Endodermal cell (in vitro differentiated cells): ENCODE data around the gene LIMK1. TPM values are rescaled to one million over a fixed set of nuclear protein-coding genes. Genes with fewer than 3 reads are reported as not detected.

Experiments used
- DNase-seq: peaks from one replicate; pipeline ENCODE4 v3.0.0-alpha.2; 2017
- H3K27ac ChIP-seq: 2 replicates; pipeline ENCODE4 v1.5.1; 2013; ENCODE audit warnings: mild to moderate bottlenecking, low read depth, low read length, moderate library complexity
- H3K27me3 ChIP-seq: 2 replicates; pipeline ENCODE4 v1.6.1; 2013; ENCODE audit warnings: mild to moderate bottlenecking, low read length, moderate library complexity; ENCODE audit not compliant: insufficient read depth, control insufficient read depth, poor library complexity, severe bottlenecking
- H3K36me3 ChIP-seq: 2 replicates; pipeline ENCODE4 v1.7.0; 2013; ENCODE audit warnings: mild to moderate bottlenecking, low read length, moderate library complexity; ENCODE audit not compliant: control insufficient read depth, insufficient read depth
- H3K4me1 ChIP-seq: one replicate; pipeline ENCODE4 v1.7.0; 2013; ENCODE audit warnings: low read length; ENCODE audit not compliant: control insufficient read depth, insufficient read depth
- H3K4me3 ChIP-seq: 2 replicates; pipeline ENCODE4 v1.5.1; 2013; ENCODE audit warnings: mild to moderate bottlenecking, low read length, moderate library complexity
- H3K9ac ChIP-seq: 2 replicates; pipeline ENCODE4 v1.6.1; 2013; ENCODE audit warnings: mild to moderate bottlenecking, low read length, moderate library complexity; ENCODE audit not compliant: poor library complexity, severe bottlenecking; ENCODE audit errors: extremely low read depth
- H3K9me3 ChIP-seq: 2 replicates; pipeline ENCODE4 v1.6.1; 2013; ENCODE audit warnings: mild to moderate bottlenecking, low read length, moderate library complexity; ENCODE audit not compliant: control insufficient read depth
- H3K27ac Mint-ChIP-seq: 2 replicates; pipeline ENCODE4 v1.8.0; 2020; ENCODE audit warnings: mixed read lengths
- H3K27me3 Mint-ChIP-seq: 2 replicates; pipeline ENCODE4 v1.8.0; 2021; ENCODE audit warnings: mild to moderate bottlenecking, mixed read lengths; ENCODE audit not compliant: insufficient read depth
- H3K36me3 Mint-ChIP-seq: 2 replicates; pipeline ENCODE4 v1.8.0; 2020; ENCODE audit warnings: low read depth, mixed read lengths
- H3K4me1 Mint-ChIP-seq: 2 replicates; pipeline ENCODE4 v1.8.0; 2020; ENCODE audit warnings: mixed read lengths
- H3K4me3 Mint-ChIP-seq: 2 replicates; pipeline ENCODE4 v1.8.0; 2020; ENCODE audit warnings: mild to moderate bottlenecking, moderate library complexity, mixed read lengths
- H3K9me3 Mint-ChIP-seq: 2 replicates; pipeline ENCODE4 v1.8.0; 2020; ENCODE audit warnings: mild to moderate bottlenecking, mixed read lengths
- CTCF ChIP-seq: fragments of 200-600 bp; sonication (generic); conservative IDR thresholded peaks from 2 replicates; pipeline ENCODE4 v1.5.0; 2021; ENCODE audit warnings: antibody characterized with exemption, mild to moderate bottlenecking
- WGBS, 2 experiments: methylation state at CpG; one replicate each; pipeline versions ENCODE4 v1.1.5 to v1.1.7; 2013; ENCODE audit warnings: missing lambda C conversion rate in 2 of 2, mixed read lengths in 1 of 2; ENCODE audit not compliant: insufficient coverage in 1 of 2, insufficient read length in 1 of 2; 5-methylcytosine and 5-hydroxymethylcytosine counted together
- total RNA-seq, 2 donors: library from RNA; stranded (reverse); fragmentation: NEBNext Ultra II Directional in 1 of 2; extraction: Animal tissue kit (Norgen Biotek cat#: 25700) in 1 of 2; gene quantifications; 2 replicates in 1 of 2; 3 replicates in 1 of 2; pipeline ENCODE4 v1.2.1, GENCODE V29; 2021

Gene LIMK1
- total RNA-seq, 2 donors from 2014 or later: 83.9 TPM

GRCh38 chr7:74057987-74058386 lies 25.6 kb upstream of the LIMK1 start:
- no peak for TF ChIP-seq CTCF
- H3K27ac Mint-ChIP-seq: no peak overlapping the region
- H3K27me3 Mint-ChIP-seq: peaks cover 7% of the 10 kb centered on the region
- 90 to 100% methylated on average over 1 of the region's 1 CpG for WGBS, 2 experiments
- H3K9me3 Mint-ChIP-seq: no peaks in the 10 kb centered on the region
- Histone ChIP-seq H3K27ac (no peak overlapping the region), H3K36me3 (no peaks in the 10 kb centered on the region), H3K9me3 (no peaks in the 10 kb centered on the region), H3K27me3 (peaks cover 5% of the 10 kb centered on the region), H3K4me1 (no peaks in the 10 kb centered on the region), H3K9ac (no peak overlapping the region), H3K4me3 (no peak overlapping the region)
- DNase-seq: no peak
- peaks cover 4% of the 10 kb centered on the region for H3K4me1 Mint-ChIP-seq
- no peaks in the 10 kb centered on the region for H3K36me3 Mint-ChIP-seq
- no peak overlapping the region for H3K4me3 Mint-ChIP-seq

GRCh38 chr7:74058486-74058885 lies 25.1 kb upstream of the LIMK1 start:
- H3K27ac Mint-ChIP-seq: no peak overlapping the region
- Histone ChIP-seq H3K9me3 (no peaks in the 10 kb centered on the region), H3K4me1 (no peaks in the 10 kb centered on the region), H3K36me3 (no peaks in the 10 kb centered on the region), H3K27ac (no peak overlapping the region), H3K9ac (no peak overlapping the region), H3K27me3 (peaks cover 5% of the 10 kb centered on the region), H3K4me3 (no peak overlapping the region)
- H3K36me3 Mint-ChIP-seq: no peaks in the 10 kb centered on the region
- peaks cover 4% of the 10 kb centered on the region for H3K4me1 Mint-ChIP-seq
- no peak for TF ChIP-seq CTCF
- no peak for DNase-seq
- WGBS, 2 experiments: 90 to 93% methylated on average over 7 of the region's 7 CpGs
- no peaks in the 10 kb centered on the region for H3K9me3 Mint-ChIP-seq
- no peak overlapping the region for H3K4me3 Mint-ChIP-seq
- peaks cover 7% of the 10 kb centered on the region for H3K27me3 Mint-ChIP-seq

GRCh38 chr7:74059037-74059436 lies 24.6 kb upstream of the LIMK1 start:
- TF ChIP-seq CTCF: no peak
- H3K9ac ChIP-seq: no peak overlapping the region
- H3K36me3 Mint-ChIP-seq: no peaks in the 10 kb centered on the region
- H3K36me3 ChIP-seq: no peaks in the 10 kb centered on the region
- H3K4me1 ChIP-seq: no peaks in the 10 kb centered on the region
- H3K27me3 ChIP-seq: peaks cover 5% of the 10 kb centered on the region
- H3K27ac Mint-ChIP-seq: no peak overlapping the region
- H3K9me3 ChIP-seq: no peaks in the 10 kb centered on the region
- H3K27ac ChIP-seq: no peak overlapping the region
- peaks cover 7% of the 10 kb centered on the region for H3K27me3 Mint-ChIP-seq
- WGBS, 2 experiments: 77 to 88% methylated on average over 2 of the region's 2 CpGs
- peaks cover 4% of the 10 kb centered on the region for H3K4me1 Mint-ChIP-seq
- DNase-seq: no peak
- no peak overlapping the region for H3K4me3 Mint-ChIP-seq
- H3K9me3 Mint-ChIP-seq: no peaks in the 10 kb centered on the region
- no peak overlapping the region for H3K4me3 ChIP-seq
